GM10248 (cell line): Measurements from ENCODE around the gene CAMK2A.

Experiments used
- CTCF ChIA-PET: fragments of 300-600 bp; sonication (Branson Sonifier 250); formaldehyde crosslinking; extraction: SDS; loops from one replicate; lab custom pipeline; 2021; ENCODE audit warnings: antibody characterized with exemption; lab: Yijun Ruan, JAX
- POLR2A ChIA-PET: fragments of 350-650 bp; sonication (Branson Sonifier 250); formaldehyde crosslinking; extraction: SDS; loops from one replicate; lab custom pipeline; 2020; ENCODE audit warnings: antibody characterized with exemption; lab: Yijun Ruan, JAX
- DNase-seq: peaks from one replicate; pipeline ENCODE4 v3.0.0; 2012; ENCODE audit errors: extremely low spot score
- CTCF ChIP-seq: IDR thresholded peaks from 2 replicates; pipeline ENCODE4 v1.5.1; 2012; ENCODE audit warnings: mild to moderate bottlenecking, low read depth; ENCODE audit errors: extremely low read depth, missing control alignments, control extremely low read depth

CAMK2A gene

GRCh38 chr5:150288361-150288760, 1.2 kb downstream of the CAMK2A start:
- ChIA-PET CTCF (interaction anchor here (1.4 kb wide), 1 partner anchor 27 kb away, joined by 4 read pairs; no protein-coding TSS in a partner anchor), POLR2A (no interaction called here)
- no peak for TF ChIP-seq CTCF

GRCh38 chr5:150286820-150287219, 2.8 kb downstream of the CAMK2A start:
- peak; percentile 20 for TF ChIP-seq CTCF
- CTCF ChIA-PET: interaction anchor here (1.2 to 1.4 kb wide), 2 partner anchors 26 to 61 kb away, joined by 3 to 4 read pairs; no protein-coding TSS in a partner anchor
- POLR2A ChIA-PET: no interaction called here
- no peak for DNase-seq

More at GRCh38 chr5:150288361-150288760, 1.2 kb downstream of the CAMK2A start:
- no peak for DNase-seq

GRCh38 chr5:150285114-150285513, 4.5 kb downstream of the CAMK2A start:
- TF ChIP-seq CTCF: no peak
- ChIA-PET CTCF (interaction anchor here (0.7 kb wide), 1 partner anchor 10 kb away, joined by 3 read pairs; no protein-coding TSS in a partner anchor), POLR2A (no interaction called here)
- DNase-seq: no peak

- no peak for TF ChIP-seq CTCF
- CTCF ChIA-PET: no interaction called here
Observed at GRCh38 chr5:150284311-150284710, 5.3 kb downstream of the CAMK2A start.

GRCh38 chr5:150283904-150284303, 5.7 kb downstream of the CAMK2A start:
- CTCF ChIA-PET: interaction anchor here (1.1 kb wide), 1 partner anchor 15 kb away, joined by 3 read pairs; no protein-coding TSS in a partner anchor
- no peak for TF ChIP-seq CTCF
- DNase-seq: no peak
- POLR2A ChIA-PET: no interaction called here

More at GRCh38 chr5:150284311-150284710, 5.3 kb downstream of the CAMK2A start:
- no peak for DNase-seq
- POLR2A ChIA-PET: no interaction called here

- TF ChIP-seq CTCF: no peak
- ChIA-PET POLR2A (no interaction called here), CTCF (interaction anchor here (1.7 kb wide), 1 partner anchor 15 kb away, joined by 4 read pairs; no protein-coding TSS in a partner anchor)
- DNase-seq: no peak
Observed at GRCh38 chr5:150281987-150282386, 7.6 kb downstream of the CAMK2A start.
